ENCODE measurements around the gene UBFD1. TPM values are rescaled to one million over a fixed set of nuclear protein-coding genes. Genes with fewer than 3 reads are reported as not detected.

UBFD1 gene
- total RNA-seq, 2 donors from 2014 or later: 58.8 to 63.4 TPM

GRCh38 chr16:23562505-23562904 is 5.0 kb downstream of the UBFD1 start:
- no peaks in the 10 kb centered on the region for H3K27me3 Mint-ChIP-seq (ENCODE audit: low read depth)
- no peak overlapping the region for H3K27ac Mint-ChIP-seq
- ATAC-seq (replicated peaks in 1 of 2): no peak
- H3K9me3 Mint-ChIP-seq: no peaks in the 10 kb centered on the region
- no peak for DNase-seq
- H3K36me3 Mint-ChIP-seq (ENCODE audit: insufficient read depth in 2 of 2): peaks cover 1 to 32% of the 10 kb centered on the region in 2 donors
- peaks cover 34% of the 10 kb centered on the region for H3K4me1 Mint-ChIP-seq (ENCODE audit: low read depth)
- no peak overlapping the region for H3K4me3 Mint-ChIP-seq

GRCh38 chr16:23563186-23563585 is 5.7 kb downstream of the UBFD1 start:
- H3K27me3 Mint-ChIP-seq (ENCODE audit: low read depth): no peaks in the 10 kb centered on the region

GRCh38 chr16:23564575-23565363 is 7.2 kb downstream of the UBFD1 start:
- H3K36me3 Mint-ChIP-seq (ENCODE audit: insufficient read depth in 2 of 2): peaks cover 3 to 39% of the 10 kb centered on the region in 2 donors
- DNase-seq: no peak
- no peaks in the 10 kb centered on the region for H3K27me3 Mint-ChIP-seq (ENCODE audit: low read depth)

More at GRCh38 chr16:23563186-23563585, 5.7 kb downstream of the UBFD1 start:
- no peak for DNase-seq
- Mint-ChIP-seq H3K9me3 (no peaks in the 10 kb centered on the region), H3K4me3 (no peak overlapping the region), H3K27ac (no peak overlapping the region), H3K36me3 (ENCODE audit: insufficient read depth in 2 of 2) (peaks cover 1 to 35% of the 10 kb centered on the region in 2 donors), H3K4me1 (ENCODE audit: low read depth) (peaks cover 34% of the 10 kb centered on the region)
- no peak for ATAC-seq (replicated peaks in 1 of 2)

GRCh38 chr16:23566724-23567123 is 9.2 kb downstream of the UBFD1 start:
- H3K4me3 Mint-ChIP-seq: no peak overlapping the region
- H3K27me3 Mint-ChIP-seq (ENCODE audit: low read depth): no peaks in the 10 kb centered on the region
- no peaks in the 10 kb centered on the region for H3K9me3 Mint-ChIP-seq
- H3K4me1 Mint-ChIP-seq (ENCODE audit: low read depth): peaks cover 7% of the 10 kb centered on the region
- no peak overlapping the region for H3K27ac Mint-ChIP-seq
- ATAC-seq (replicated peaks in 1 of 2): no peak
- DNase-seq: no peak
- H3K36me3 Mint-ChIP-seq (ENCODE audit: insufficient read depth in 2 of 2): peaks cover 3 to 42% of the 10 kb centered on the region in 2 donors

More at GRCh38 chr16:23564575-23565363, 7.2 kb downstream of the UBFD1 start:
- H3K9me3 Mint-ChIP-seq: no peaks in the 10 kb centered on the region
- H3K4me1 Mint-ChIP-seq (ENCODE audit: low read depth): peaks cover 21% of the 10 kb centered on the region
- H3K27ac Mint-ChIP-seq: no peak overlapping the region
- no peak overlapping the region for H3K4me3 Mint-ChIP-seq
- ATAC-seq (replicated peaks in 1 of 2): no peak

- H3K9me3 Mint-ChIP-seq: no peaks in the 10 kb centered on the region
- DNase-seq (no peak), ATAC-seq (replicated peaks in 1 of 2) (no peak)
- no peaks in the 10 kb centered on the region for H3K27me3 Mint-ChIP-seq (ENCODE audit: low read depth)
- H3K4me3 Mint-ChIP-seq: no peak overlapping the region
- H3K4me1 Mint-ChIP-seq (ENCODE audit: low read depth): peaks cover 1% of the 10 kb centered on the region
- H3K36me3 Mint-ChIP-seq (ENCODE audit: insufficient read depth in 2 of 2): peaks cover 3 to 37% of the 10 kb centered on the region in 2 donors
- H3K27ac Mint-ChIP-seq: peak overlapping the region; percentile 26
These were observed 10.1 kb downstream of the UBFD1 start for GRCh38 chr16:23567602-23568001.

GRCh38 chr16:23570992-23571632 is 13.6 kb downstream of the UBFD1 start:
- DNase-seq (no peak), ATAC-seq (replicated peaks in 1 of 2) (no peak)
- no peaks in the 10 kb centered on the region for H3K4me1 Mint-ChIP-seq (ENCODE audit: low read depth)
- H3K9me3 Mint-ChIP-seq: no peaks in the 10 kb centered on the region
- no peak overlapping the region for H3K27ac Mint-ChIP-seq
- peaks cover 2 to 20% of the 10 kb centered on the region in 2 donors for H3K36me3 Mint-ChIP-seq (ENCODE audit: insufficient read depth in 2 of 2)
- no peaks in the 10 kb centered on the region for H3K27me3 Mint-ChIP-seq (ENCODE audit: low read depth)
- H3K4me3 Mint-ChIP-seq: no peak overlapping the region

- ATAC-seq (replicated peaks in 1 of 2) (no peak), DNase-seq (no peak)
- H3K9me3 Mint-ChIP-seq: no peaks in the 10 kb centered on the region
- H3K27ac Mint-ChIP-seq: peak overlapping the region; percentile 40
- no peaks in the 10 kb centered on the region for H3K27me3 Mint-ChIP-seq (ENCODE audit: low read depth)
- H3K4me1 Mint-ChIP-seq (ENCODE audit: low read depth): no peaks in the 10 kb centered on the region
- H3K4me3 Mint-ChIP-seq: no peak overlapping the region
- H3K36me3 Mint-ChIP-seq (ENCODE audit: insufficient read depth in 2 of 2): peaks cover 2 to 17% of the 10 kb centered on the region in 2 donors
These were observed 14.4 kb downstream of the UBFD1 start for GRCh38 chr16:23571895-23572294.

GRCh38 chr16:23572394-23572793 is 14.9 kb downstream of the UBFD1 start:
- ATAC-seq (replicated peaks in 1 of 2) (no peak), DNase-seq (no peak)
- Mint-ChIP-seq H3K27ac (no peak overlapping the region), H3K4me3 (no peak overlapping the region), H3K4me1 (ENCODE audit: low read depth) (no peaks in the 10 kb centered on the region), H3K36me3 (ENCODE audit: insufficient read depth in 2 of 2) (peaks cover 2 to 16% of the 10 kb centered on the region in 2 donors), H3K9me3 (no peaks in the 10 kb centered on the region), H3K27me3 (ENCODE audit: low read depth) (no peaks in the 10 kb centered on the region)

GRCh38 chr16:23573817-23574216 is 16.3 kb downstream of the UBFD1 start:
- Mint-ChIP-seq H3K36me3 (ENCODE audit: insufficient read depth in 2 of 2) (peaks cover 2 to 12% of the 10 kb centered on the region in 2 donors), H3K27ac (no peak overlapping the region), H3K4me1 (ENCODE audit: low read depth) (no peaks in the 10 kb centered on the region), H3K4me3 (no peak overlapping the region), H3K27me3 (ENCODE audit: low read depth) (no peaks in the 10 kb centered on the region), H3K9me3 (no peaks in the 10 kb centered on the region)
- no peak for DNase-seq
- no peak for ATAC-seq (replicated peaks in 1 of 2)

- no peak overlapping the region for H3K27ac Mint-ChIP-seq
- peaks cover 2 to 4% of the 10 kb centered on the region in 2 donors for H3K36me3 Mint-ChIP-seq (ENCODE audit: insufficient read depth in 2 of 2)
- peak in 1 of 2 donors; percentile 15 for ATAC-seq (replicated peaks in 1 of 2)
- H3K27me3 Mint-ChIP-seq (ENCODE audit: low read depth): no peaks in the 10 kb centered on the region
- no peaks in the 10 kb centered on the region for H3K9me3 Mint-ChIP-seq
- no peak for DNase-seq
- no peaks in the 10 kb centered on the region for H3K4me1 Mint-ChIP-seq (ENCODE audit: low read depth)
- H3K4me3 Mint-ChIP-seq: no peak overlapping the region
These were observed 18.3 kb downstream of the UBFD1 start for GRCh38 chr16:23575834-23576233.

GRCh38 chr16:23577493-23577892 is 20.0 kb downstream of the UBFD1 start:
- no peak overlapping the region for H3K4me3 Mint-ChIP-seq
- H3K4me1 Mint-ChIP-seq (ENCODE audit: low read depth): no peaks in the 10 kb centered on the region

GRCh38 chr16:23578101-23578830 is 20.7 kb downstream of the UBFD1 start:
- H3K4me3 Mint-ChIP-seq: no peak overlapping the region
- H3K36me3 Mint-ChIP-seq (ENCODE audit: insufficient read depth in 2 of 2): peaks cover 2% of the 10 kb centered on the region in 2 donors
- no peaks in the 10 kb centered on the region for H3K27me3 Mint-ChIP-seq (ENCODE audit: low read depth)
- H3K9me3 Mint-ChIP-seq: no peaks in the 10 kb centered on the region
- no peaks in the 10 kb centered on the region for H3K4me1 Mint-ChIP-seq (ENCODE audit: low read depth)
- no peak overlapping the region for H3K27ac Mint-ChIP-seq
- ATAC-seq (replicated peaks in 1 of 2) (no peak), DNase-seq (no peak)

More at GRCh38 chr16:23577493-23577892, 20.0 kb downstream of the UBFD1 start:
- DNase-seq (no peak), ATAC-seq (replicated peaks in 1 of 2) (no peak)
- Mint-ChIP-seq H3K27me3 (ENCODE audit: low read depth) (no peaks in the 10 kb centered on the region), H3K9me3 (no peaks in the 10 kb centered on the region), H3K27ac (no peak overlapping the region), H3K36me3 (ENCODE audit: insufficient read depth in 2 of 2) (peaks cover 2% of the 10 kb centered on the region in 2 donors)

- H3K36me3 Mint-ChIP-seq (ENCODE audit: insufficient read depth in 2 of 2): peaks cover 4 to 5% of the 10 kb centered on the region in 2 donors
- no peak overlapping the region for H3K27ac Mint-ChIP-seq
- H3K4me1 Mint-ChIP-seq (ENCODE audit: low read depth): no peaks in the 10 kb centered on the region
- H3K4me3 Mint-ChIP-seq: no peak overlapping the region
- H3K9me3 Mint-ChIP-seq: no peaks in the 10 kb centered on the region
- no peaks in the 10 kb centered on the region for H3K27me3 Mint-ChIP-seq (ENCODE audit: low read depth)
- DNase-seq (no peak), ATAC-seq (replicated peaks in 1 of 2) (no peak)
These were observed 21.8 kb downstream of the UBFD1 start for GRCh38 chr16:23579371-23579770.

All from activated T-cell treated with anti-CD3 and anti-CD28 coated beads, Interleukin-2, amount 50 U/mL, for 72 hours (primary cell).